ENCODE results near the gene NPFFR1. TPM values are rescaled to one million over a fixed set of nuclear protein-coding genes. Genes with fewer than 3 reads are reported as not detected.

Gene NPFFR1
- total RNA-seq, 1 experiment from 2014 or later: 0.05 TPM

- in situ Hi-C loops (cut with HindIII; ENCODE audit: low pct_unique_long_range_greater_than_20kb, low sequenced_read_pairs): no loop called here
- Histone ChIP-seq H3K36me3 (ENCODE audit: control insufficient read depth, insufficient read depth, low read length) (no peaks in the 10 kb centered on the region), H3K27ac (ENCODE audit: low read length) (no peak overlapping the region), H3K4me3 (ENCODE audit: low read depth in 2 of 2, low read length in 2 of 2) (no peak overlapping the region), H3K27me3 (ENCODE audit: control insufficient read depth, insufficient read depth, low read length) (peaks cover 29% of the 10 kb centered on the region), H3K4me1 (ENCODE audit: control insufficient read depth, insufficient read depth, low read length) (no peaks in the 10 kb centered on the region), H3K9me3 (ENCODE audit: control insufficient read depth, insufficient read depth, low read depth, low read length) (no peaks in the 10 kb centered on the region)
- no peak for ATAC-seq
- no peak for DNase-seq (ENCODE audit: low read depth, low spot score)
- intact Hi-C loops (cut with micrococcal nuclease; ENCODE audit: unreplicated experiment): no loop called here
- TF ChIP-seq POLR2AphosphoS5 (IDR thresholded peaks at IDR 0.05; ENCODE audit: low read depth, low read length): no peak
- no peak for TF ChIP-seq TCF7L2 (IDR thresholded peaks at IDR 0.05; ENCODE audit: low read depth, low read length)
- no peak for TF ChIP-seq SIN3A (IDR thresholded peaks at IDR 0.05; ENCODE audit: borderline replicate concordance, insufficient read depth, low read depth, low read length)
- TF ChIP-seq CTCF (IDR thresholded peaks at IDR 0.05): no peak
- no peak for TF ChIP-seq REST (IDR thresholded peaks at IDR 0.05; ENCODE audit: insufficient read depth in 1 of 2, low read depth in 2 of 2, low read length in 1 of 2)
- no TSS peak for BruUV-seq (replicated peaks)
- ChIA-PET CTCF (no interaction called here), POLR2A (no interaction called here)
Measured at GRCh38 chr10:70285476-70285831, 1.6 kb upstream of the NPFFR1 start.

- ChIA-PET POLR2A (no interaction called here), CTCF (no interaction called here)
- DNase-seq (ENCODE audit: low read depth, low spot score): no peak
- no TSS peak for BruUV-seq (replicated peaks)
- H3K27ac ChIP-seq (ENCODE audit: low read length): no peak overlapping the region
- in situ Hi-C loops (cut with HindIII; ENCODE audit: low pct_unique_long_range_greater_than_20kb, low sequenced_read_pairs): no loop called here
- intact Hi-C loops (cut with micrococcal nuclease; ENCODE audit: unreplicated experiment): no loop called here
- TF ChIP-seq TCF7L2 (IDR thresholded peaks at IDR 0.05; ENCODE audit: low read depth, low read length): no peak
- TF ChIP-seq REST (IDR thresholded peaks at IDR 0.05; ENCODE audit: insufficient read depth in 1 of 2, low read depth in 2 of 2, low read length in 1 of 2): no peak
- no peak for TF ChIP-seq POLR2AphosphoS5 (IDR thresholded peaks at IDR 0.05; ENCODE audit: low read depth, low read length)
- no peak for TF ChIP-seq SIN3A (IDR thresholded peaks at IDR 0.05; ENCODE audit: borderline replicate concordance, insufficient read depth, low read depth, low read length)
- TF ChIP-seq CTCF (IDR thresholded peaks at IDR 0.05): no peak
- no peak for ATAC-seq
- H3K4me1 ChIP-seq (ENCODE audit: control insufficient read depth, insufficient read depth, low read length): no peaks in the 10 kb centered on the region
- peaks cover 29% of the 10 kb centered on the region for H3K27me3 ChIP-seq (ENCODE audit: control insufficient read depth, insufficient read depth, low read length)
- no peaks in the 10 kb centered on the region for H3K36me3 ChIP-seq (ENCODE audit: control insufficient read depth, insufficient read depth, low read length)
- no peaks in the 10 kb centered on the region for H3K9me3 ChIP-seq (ENCODE audit: control insufficient read depth, insufficient read depth, low read depth, low read length)
- H3K4me3 ChIP-seq (ENCODE audit: low read depth in 2 of 2, low read length in 2 of 2): no peak overlapping the region
Measured at GRCh38 chr10:70284542-70285475, 1.0 kb upstream of the NPFFR1 start.

All from Panc1 (cell line).